Inflammatory macrophage treated with lipopolysaccharide for 4 hours (primary cell): ENCODE measurements around the gene RNLS.
"Not testable (repeated sequence)": the region's sequence is repeated elsewhere in the genome, so short reads cannot be mapped to it uniquely, and the experiment has no call there.

Experiments used
- DNase-seq: peaks from one replicate; pipeline ENCODE4 v3.0.0-alpha.2; 2020

The RNLS gene

DNA sequence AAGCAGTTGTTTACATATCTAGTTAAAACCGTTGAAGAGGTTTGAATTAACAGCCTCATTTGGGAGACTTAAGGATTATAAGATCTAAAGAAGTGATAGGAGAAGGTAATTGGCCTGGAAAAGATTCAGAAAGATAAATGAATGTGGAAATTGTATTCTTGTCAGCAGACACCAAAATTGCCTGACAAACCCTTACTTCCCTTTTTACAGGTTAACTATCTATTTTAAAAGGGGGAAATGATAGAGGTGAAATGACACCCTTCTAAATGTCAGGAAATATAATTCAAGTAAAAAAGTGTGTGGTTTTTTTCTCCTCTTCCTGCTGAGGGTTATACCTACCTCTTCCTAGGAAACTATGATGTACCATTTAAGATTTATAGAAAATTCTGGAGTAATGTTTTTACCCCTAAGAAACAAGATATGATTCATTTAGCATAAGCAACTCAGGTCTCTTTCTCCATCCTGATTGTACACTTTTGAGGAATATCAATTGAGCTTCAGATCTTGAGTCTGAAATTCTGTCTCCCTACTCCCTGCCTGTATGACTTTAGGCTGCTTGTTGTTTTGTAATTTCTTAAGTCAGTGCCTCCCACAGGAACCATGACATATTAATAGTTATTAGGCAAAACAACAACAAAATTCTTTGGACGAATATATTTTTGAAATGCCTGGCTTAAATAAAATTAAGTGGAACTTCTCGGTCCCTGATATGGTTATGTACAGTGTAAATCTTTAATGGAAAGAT is 250.4 kb downstream of the RNLS start:
- peak; percentile 38 for DNase-seq

DNA sequence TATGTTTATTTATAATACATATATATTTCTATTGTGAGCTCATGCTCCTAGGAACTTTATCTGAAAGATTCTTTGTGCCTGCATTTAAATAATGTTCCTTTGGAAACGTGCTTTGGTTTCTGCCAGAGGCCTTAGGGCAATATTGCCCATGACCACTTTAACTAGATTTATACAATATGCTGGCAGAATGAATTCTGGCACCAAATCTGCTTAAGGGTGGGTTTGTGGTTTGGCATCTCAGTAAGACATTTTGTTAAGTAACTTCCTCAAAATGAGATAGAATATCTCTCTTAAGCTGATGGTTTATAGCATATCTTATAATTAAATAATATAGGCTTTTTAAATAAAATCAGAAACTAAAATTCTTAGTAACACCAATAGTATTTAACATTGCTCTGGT is 252.9 kb downstream of the RNLS start:
- DNase-seq = no peak

DNA sequence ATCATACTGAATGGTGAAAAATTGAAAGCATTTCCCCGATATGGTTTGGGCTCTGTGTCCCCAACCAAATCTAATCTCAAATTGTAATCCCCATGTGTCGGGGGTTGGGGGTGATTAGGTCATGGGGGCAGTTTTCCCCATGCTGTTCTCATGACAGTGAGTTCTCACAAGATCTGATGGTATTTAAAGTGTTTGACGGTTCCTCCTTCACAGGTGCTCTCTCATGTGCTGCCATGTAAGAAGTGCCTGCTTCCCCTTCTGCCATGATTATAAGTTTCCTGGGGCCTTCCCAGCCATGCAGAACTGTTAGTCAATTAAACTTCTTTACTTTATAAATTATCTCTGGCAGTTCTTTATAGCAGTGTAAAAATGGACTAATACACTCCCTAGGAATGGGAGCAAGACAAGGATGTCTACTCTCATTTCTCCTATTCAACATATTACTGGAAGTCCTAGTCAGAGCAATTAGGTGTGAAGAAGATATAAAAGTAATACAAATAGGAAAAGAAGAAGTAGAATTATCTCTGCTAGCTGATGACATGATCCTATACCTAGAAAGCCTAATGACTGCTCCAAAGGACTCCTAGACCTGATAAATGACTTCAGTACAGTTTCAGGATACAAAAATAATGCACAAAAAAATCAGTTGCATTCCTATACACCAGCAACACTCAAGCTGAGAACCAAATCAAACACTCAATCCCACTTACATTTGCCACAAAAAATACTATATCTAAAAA is 260.6 kb downstream of the RNLS start:
- DNase-seq = no peak

DNA sequence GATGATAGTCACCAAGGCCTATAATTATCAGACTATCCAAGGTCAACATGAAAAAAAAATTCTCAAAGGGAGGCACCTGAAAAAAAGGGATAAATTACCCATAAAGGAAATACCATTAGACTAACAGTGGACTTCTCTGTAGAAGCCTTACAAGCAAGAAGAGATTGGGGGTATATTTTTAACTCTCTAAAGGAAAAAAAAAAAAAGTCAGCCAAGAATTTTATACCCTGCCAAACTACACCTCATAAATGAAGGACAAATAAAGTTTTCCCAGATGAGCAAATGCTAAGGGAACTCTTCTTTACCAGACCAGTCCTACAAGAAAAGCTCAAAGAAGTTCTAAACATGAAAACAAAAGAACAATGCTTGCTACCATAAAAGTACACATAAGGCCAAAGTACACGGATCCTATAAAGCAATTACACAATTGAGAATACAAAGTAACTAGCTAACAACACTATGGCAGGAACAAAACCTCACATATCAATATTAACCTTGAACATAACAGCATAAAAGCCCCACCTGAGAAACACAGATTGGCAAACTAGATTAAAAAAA is 263.1 kb downstream of the RNLS start:
- no peak for DNase-seq

DNA sequence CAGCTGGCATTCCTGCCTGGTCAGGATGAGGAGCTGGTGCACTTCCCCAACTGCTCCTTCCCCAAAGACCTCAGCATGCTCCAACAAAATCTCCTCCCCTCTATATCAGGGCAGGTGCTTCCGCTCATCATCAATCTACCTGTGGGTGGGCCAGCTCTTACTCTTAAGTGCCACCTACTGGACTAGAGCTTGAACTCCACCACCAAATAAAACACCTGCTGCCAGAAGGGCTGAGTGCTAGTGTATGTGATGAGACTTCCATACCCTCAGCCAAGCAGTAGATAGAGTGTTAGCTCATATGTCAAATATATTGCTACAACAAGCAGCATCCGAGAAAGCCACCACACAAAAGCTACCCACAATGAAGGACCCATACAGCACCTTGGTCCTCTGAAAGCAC is 264.3 kb downstream of the RNLS start:
- DNase-seq = no peak

DNA sequence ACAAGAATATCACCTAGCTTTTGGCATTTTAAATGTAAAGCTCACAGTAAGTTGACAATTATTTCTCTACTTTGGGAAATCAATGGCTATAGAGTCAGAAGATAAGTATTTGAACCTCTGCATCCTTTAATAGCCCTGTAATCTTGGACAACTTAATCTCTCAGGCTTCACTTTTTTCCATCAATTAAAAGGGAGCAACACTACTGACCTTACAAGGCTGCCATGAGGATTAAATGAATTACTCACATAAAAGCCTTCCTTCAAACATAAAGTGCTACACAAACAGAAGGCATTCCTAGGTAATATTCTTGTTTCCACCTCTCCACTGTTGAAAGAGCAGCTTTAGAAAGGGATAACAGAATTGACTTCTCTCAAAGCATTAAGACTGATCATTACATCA is 266.0 kb downstream of the RNLS start:
- no peak for DNase-seq

DNA sequence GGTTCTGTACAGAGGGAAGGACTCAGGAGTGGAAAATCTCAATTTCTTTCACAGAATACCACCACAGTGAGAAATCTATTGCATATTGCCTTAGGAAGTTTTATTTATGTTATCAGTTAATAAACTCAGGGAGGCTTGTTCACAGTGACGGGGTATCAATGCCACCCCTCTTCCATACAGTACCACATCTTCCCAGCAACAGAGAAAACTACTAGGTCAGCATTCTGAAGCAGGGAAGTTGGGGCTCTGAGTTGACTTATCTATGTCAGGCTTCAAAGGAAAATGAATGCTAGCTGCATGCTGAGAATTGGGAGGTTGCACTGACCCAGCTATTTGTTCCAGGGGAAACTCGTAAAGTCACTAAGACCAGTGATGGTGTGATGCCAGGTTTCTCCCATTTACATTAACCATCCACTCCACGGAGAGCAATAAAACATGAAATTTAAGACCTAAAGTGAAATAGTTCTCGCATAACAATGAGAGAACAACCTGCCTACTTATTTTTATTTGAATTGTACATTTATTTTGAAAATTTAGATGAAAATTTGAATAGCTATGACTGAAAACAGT is 266.7 kb downstream of the RNLS start:
- DNase-seq = no peak

DNA sequence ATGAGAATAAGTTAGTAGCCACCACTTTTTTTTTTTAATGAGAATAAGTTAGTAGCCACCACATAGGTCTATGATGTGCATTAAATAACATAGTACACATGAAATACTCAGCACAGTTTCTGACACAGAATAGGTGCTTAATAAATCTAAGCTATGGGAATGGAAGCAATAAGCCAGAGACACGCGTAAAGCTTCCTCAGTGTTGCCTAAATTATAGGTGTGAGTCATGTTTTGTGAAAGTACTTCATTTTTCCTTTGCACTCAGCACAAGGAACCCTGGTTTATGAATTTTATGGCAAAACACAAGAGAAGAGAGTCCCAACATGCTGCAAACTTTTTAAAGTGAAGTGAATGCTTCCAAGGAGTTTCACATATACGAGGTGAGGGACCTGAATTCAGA is 267.4 kb downstream of the RNLS start:
- peak; percentile 70 for DNase-seq

DNA sequence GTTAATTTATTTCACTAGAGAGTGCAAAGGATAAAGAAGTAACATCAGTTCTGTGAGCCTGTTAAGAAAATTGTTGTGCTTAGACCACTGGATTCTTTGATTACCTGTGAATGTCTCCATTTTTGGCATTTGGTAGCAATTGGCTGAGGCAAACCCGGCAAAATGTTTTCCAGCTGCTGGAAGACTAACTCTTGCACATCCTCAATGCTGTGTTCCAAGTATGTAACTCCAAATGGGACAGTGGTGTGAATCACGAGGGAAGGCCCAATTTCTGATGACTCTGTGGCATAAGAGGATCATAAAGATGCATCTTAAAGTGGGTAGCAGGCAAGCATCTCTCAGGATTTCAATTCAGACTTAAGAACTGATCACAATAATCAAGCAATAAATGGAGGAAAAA is 268.8 kb downstream of the RNLS start:
- DNase-seq = no peak

DNA sequence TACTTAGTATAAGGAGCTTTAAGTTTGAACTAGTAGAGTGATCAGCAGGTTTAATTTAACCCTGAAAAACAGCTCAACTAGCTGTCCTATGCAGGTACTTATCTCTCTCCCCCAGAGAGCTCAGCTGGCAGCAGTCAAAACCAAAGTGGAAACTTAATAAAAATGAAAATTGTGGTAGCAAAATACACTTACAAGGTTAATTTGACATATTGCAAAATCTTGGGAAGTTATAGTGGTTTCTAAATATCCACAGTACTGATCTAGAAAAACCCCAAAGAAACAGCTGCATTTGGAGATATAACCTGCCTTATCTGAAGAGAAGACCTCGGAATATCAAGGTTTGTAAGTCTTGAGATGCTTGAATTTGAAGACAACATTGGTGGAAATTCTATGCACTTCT is 269.2 kb downstream of the RNLS start:
- DNase-seq = peak; percentile 57

DNA sequence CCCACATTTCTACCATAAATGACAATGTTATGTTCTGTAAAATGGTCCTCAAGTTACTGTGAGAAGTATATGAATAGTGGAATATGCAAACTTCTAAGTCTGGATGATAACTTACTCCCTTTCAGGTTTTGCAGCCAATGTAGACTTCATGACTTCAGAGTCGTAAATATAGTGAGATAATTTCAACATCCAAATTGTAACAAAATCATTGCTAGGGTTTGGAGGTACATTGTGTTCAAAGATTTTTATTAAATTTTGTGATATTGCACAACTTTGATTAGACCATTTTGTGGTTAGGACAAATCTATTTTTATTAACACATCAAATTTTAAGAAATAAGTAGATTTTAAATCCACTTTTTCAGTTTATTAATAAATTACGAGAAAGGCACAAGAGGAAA is 270.3 kb downstream of the RNLS start:
- DNase-seq = no peak

DNA sequence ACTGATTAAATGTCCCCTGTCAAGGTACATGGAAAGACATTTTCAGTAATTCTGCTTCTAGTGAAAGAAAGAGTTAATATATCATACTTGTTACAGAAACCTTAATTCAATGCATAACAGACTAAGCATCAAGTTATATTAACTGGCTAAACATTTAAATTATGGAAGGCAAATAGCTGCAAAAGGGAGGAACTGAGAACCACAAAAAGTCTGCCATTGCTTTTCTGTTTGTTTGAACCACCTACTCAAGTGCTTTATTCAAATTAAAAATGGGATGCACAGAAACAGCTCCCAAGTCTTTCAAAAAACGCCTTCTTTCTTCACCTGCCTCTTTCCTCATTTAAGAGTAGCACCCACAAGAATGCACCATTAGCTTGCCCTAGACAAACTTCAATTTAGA is 271.9 kb downstream of the RNLS start:
- no peak for DNase-seq

DNA sequence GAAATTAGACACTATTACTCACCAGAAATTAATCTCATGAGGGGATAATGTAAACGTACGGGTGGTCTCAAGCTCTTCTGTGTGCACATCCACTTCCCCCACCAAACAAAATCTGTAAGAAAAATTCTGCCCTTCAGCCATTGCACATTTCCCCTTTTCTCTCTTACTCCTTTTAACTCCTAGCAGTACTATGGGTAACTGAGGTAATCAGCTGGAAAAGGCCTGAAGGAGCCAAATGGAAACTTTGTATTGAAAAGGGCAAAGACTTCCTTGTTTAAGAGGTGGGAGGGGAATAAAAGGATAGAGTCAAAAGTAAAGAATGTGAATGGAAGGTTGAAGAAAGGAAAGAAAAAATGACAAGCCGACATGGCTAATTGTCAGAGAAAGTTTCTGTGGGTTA is 273.8 kb downstream of the RNLS start:
- peak; percentile 8 for DNase-seq

DNA sequence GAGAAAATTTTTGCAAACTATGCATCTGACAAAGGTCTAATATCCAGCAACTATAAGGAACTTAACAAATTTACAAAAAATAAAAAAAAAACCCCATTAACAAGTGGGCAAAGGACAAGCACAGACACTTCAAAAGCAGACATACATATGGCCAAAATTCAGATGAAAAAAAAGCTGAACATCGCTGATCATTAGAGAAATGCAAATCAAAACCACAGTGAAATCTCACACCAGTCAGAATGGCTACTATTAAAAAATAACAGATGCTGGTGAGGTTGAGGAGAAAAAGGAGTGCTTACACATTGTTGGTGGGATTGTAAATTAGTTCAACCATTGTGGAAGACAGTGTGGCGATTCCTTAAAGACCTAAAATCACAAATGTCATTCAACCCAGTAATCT is 274.8 kb downstream of the RNLS start:
- DNase-seq = not testable (repeated sequence)

DNA sequence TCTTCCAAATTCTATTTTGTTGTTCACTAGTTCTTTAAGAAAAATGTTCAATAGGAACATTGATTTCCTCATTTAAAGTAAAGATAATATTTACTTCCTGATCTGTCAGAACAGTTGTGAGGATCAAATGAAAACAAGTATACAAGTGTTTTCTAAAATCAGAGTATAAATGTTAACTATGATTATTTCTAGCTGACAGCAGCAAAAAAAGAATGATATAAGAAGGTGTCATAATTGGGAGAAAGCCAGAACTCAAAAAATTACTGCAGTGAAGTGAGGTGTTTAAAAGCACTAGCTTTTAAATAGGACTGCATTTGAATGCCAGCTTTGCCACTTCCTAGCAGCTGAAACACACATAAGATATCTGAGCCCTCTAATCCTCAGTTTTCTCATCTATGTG is 283.3 kb downstream of the RNLS start:
- DNase-seq = no peak

DNA sequence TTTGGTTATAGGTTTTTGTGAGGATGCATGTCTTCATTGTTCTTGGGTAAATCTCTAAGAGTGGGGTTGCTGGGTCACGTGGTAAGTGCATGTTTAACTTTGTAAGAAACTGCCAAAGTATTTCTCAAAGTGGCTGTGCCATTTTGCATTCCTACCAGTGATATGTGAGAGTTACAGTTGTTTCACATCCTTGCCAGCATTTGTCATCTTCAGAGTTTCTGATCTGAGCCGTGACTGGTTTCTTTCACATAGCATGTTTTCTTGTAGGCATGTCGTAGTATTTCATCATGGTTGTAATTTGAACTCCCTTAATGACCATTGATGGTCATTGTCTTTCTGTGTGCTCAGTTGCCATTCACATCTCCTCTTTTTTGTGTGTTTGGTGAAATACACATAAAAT is 286.0 kb downstream of the RNLS start:
- no peak for DNase-seq

DNA sequence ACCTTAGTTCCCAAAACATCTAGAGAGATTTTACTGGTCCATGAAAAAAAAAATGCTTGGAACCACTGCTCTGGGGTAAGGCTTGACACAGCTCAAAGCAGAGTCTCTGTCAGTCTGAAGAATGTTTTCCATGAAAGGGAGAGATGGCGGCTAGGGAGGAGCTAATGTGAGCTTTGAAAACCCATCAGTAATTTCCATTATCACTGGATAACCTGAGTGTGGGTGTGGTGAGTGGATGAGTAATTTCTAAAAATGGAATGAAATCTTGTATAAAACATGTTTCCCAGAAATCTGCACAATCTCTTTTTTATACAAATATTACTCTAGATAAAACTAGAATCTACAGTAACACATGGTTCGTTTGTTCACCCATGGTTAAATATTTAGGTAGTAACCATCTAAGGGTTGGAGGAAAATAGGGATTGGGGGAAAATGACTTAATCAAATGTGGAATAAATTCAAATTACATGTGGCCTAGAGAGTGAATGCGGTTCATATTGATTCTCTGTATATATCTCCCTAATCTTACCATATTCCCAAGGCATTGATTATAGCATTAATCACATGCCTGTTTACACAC is 289.4 kb downstream of the RNLS start:
- no peak for DNase-seq

DNA sequence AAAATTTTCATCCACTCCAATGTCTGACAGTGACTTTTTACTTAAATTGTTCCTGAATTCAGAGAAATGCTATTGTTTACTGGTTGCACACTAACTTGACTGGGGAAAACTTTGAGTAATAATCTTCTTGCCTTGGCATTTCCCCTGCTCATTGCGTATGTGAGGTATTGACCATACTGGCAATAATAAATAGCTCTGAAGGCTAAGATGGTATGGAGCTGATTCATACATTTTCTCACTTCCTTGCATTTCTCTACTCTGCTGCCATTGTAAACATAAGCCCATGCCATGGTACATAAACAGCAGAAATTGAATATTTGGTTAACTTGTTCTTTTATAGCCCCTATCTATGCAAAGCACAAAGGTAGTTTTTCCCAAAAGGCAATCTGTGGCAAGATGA is 290.0 kb downstream of the RNLS start:
- DNase-seq = no peak

DNA sequence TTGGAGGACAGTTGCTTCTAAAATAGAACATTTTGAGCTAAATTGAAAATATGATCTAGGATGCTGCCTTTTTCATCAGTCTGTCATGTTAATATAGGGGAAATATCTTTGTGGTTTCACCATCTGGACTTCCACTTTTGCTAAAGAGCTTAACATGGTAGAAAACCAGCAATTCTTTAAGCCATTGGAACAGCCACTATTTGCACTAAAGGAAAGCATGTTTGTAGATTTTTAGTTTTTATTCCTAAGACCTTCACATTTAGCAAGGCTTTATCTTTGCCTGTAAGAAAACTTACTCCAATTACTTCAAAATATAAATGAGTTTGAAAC is 291.0 kb downstream of the RNLS start:
- peak; percentile 26 for DNase-seq

DNA sequence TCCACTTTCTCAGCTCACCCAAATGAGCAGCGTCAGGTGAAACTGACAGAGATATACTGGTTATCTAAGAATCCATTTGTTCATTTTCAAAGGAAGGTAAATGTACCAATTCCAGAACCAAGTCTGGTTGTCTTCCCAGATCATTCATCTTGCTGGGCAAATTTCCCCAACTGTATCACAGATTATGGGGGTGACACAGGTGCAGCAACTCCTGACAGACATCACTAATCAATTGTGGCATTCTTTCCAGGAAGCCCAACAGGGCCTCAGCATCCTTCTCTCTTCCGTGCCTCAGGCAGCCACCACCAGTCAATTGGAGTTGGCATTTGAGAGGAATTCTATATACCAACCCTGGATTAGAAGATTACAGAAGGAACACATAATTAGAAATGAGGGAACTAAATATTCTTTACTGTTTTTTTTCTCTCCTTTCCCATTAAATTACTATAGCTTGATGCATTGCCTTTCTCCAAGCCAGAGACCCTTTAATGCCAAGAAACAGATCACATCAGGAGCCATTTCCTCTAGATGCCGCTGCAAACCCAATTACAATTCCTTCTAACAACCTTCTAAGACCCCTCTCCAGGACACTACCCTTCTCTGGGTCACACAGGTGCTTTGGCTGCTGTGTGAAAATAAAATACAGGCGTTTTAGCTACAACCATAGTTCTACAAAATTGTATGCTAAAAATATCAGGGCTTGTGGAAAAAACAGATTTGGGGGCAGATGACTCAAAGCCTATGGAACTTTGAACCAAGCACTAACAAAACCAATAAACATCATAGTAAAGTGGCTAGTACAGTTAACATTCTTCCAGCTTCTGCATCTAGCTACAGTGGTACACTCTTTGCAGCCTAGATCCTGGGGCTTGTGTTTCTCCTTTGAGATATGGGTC is 291.6 kb downstream of the RNLS start:
- DNase-seq = no peak

DNA sequence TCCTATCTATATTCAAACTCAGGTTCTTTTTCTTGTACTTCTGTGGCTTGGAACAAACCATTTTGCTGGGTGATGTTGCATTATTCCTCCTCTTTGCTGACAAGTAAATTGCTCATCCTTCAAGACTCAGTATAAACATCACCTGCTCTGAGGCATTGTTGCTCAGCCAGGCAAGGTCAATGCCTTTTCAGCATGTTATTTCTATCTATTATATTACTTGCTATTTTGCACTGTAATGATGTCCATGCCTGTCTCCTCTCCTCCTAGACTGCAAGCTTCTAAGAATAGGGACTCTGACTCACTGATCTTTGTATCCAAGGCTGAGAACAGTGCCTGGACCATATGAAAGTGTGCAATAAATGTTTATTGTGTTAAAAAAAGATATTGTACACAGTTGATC is 293.8 kb downstream of the RNLS start:
- DNase-seq = no peak

DNA sequence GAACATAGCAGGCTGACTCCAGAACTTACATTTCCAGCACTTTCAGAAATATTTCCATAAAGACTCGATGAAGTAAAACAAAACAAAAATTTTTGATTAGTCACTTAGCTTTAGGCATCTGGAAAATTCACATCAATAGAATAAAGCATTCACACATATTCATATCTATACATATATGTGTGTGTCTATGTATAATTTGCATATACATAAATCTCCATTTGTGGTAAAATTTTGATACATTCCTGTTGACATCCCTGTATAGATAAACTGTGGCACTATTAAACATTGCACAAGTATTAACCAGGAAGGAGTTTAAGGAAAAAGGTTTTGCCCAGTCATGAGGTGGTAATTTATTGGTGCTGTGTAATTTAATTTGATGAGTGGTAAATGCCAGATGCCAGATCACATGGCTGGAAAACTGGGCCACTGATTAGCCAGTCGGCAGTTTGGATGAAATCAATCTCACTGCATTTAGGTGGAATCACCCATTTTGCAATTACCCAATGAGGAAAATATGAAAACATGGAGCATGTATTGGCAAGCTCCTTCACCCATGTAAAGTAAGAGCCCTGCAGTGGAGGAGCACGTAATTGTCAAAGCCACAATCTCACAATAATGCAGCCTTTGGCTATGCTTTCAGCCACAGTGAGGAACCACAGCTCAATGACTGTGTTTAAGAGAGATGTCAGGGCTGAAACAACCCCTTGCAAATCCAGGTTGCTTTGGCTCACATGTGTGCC is 294.6 kb downstream of the RNLS start:
- DNase-seq = no peak
